Measurements from ENCODE around the gene OGFOD3.

GRCh38 chr17:82369211-82369610, 49.2 kb downstream of the OGFOD3 start:
- TF ChIP-seq POLR2A (IDR thresholded peaks at IDR 0.05; ENCODE audit: low read length) (no peak), GATA1 (IDR thresholded peaks at IDR 0.05; ENCODE audit: low read depth, low read length) (no peak)
